CD8-positive, alpha-beta memory T cell (primary cell): ENCODE data around the gene ANKRD27. TPM values are rescaled to one million over a fixed set of nuclear protein-coding genes. Genes with fewer than 3 reads are reported as not detected.
"Not testable (repeated sequence)": the region's sequence is repeated elsewhere in the genome, so short reads cannot be mapped to it uniquely, and the experiment has no call there.

Source experiments
- CTCF ChIA-PET: fragments of 350-600 bp; sonication (Branson Sonifier 250); formaldehyde crosslinking; loops from one replicate; lab custom pipeline; 2021; ENCODE audit warnings: antibody characterized with exemption; lab: Charles Lee
- POLR2A ChIA-PET: fragments of 350-600 bp; sonication (Branson Sonifier 250); formaldehyde crosslinking; loops from one replicate; lab custom pipeline; 2021; ENCODE audit warnings: antibody characterized with exemption; lab: Charles Lee
- DNase-seq, 5 donors: peaks; one replicate each; pipeline versions ENCODE4 v3.0.0 to v3.0.0-alpha.2; 2020 to 2022; ENCODE audit warnings: mixed read lengths in 1 of 5
- H3K27ac ChIP-seq: one replicate; pipeline ENCODE4 v1.7.0; 2013; ENCODE audit warnings: low read depth, mild to moderate bottlenecking, low read length, moderate library complexity
- H3K27me3 ChIP-seq: 2 replicates; pipeline ENCODE4 v1.7.0; 2013; ENCODE audit warnings: low read length, mild to moderate bottlenecking; ENCODE audit not compliant: insufficient read depth, poor library complexity, severe bottlenecking
- H3K36me3 ChIP-seq: 2 replicates; pipeline ENCODE4 v1.7.0; 2013; ENCODE audit warnings: mild to moderate bottlenecking, low read length, moderate library complexity; ENCODE audit not compliant: insufficient read depth
- H3K4me1 ChIP-seq: 2 replicates; pipeline ENCODE4 v1.7.0; 2013; ENCODE audit warnings: mild to moderate bottlenecking, low read length, moderate library complexity; ENCODE audit not compliant: insufficient read depth
- H3K4me3 ChIP-seq: 2 replicates; pipeline ENCODE4 v1.7.0; 2013; ENCODE audit warnings: mild to moderate bottlenecking, low read length
- H3K9me3 ChIP-seq: 2 replicates; pipeline ENCODE4 v1.7.0; 2013; ENCODE audit warnings: mild to moderate bottlenecking, low read length
- H3K27ac Mint-ChIP-seq, 8 donors: one replicate each; pipeline ENCODE4 v1.8.0; 2020 to 2021; ENCODE audit warnings: mixed read lengths in 8 of 8, mild to moderate bottlenecking in 6 of 8, inconsistent platforms in 3 of 8, moderate library complexity in 3 of 8
- H3K27me3 Mint-ChIP-seq, 2 donors: one replicate each; pipeline ENCODE4 v1.8.0; 2020 to 2021; ENCODE audit warnings: mixed read lengths in 2 of 2, mild to moderate bottlenecking in 1 of 2, moderate library complexity in 1 of 2
- H3K36me3 Mint-ChIP-seq, 3 donors: one replicate each; pipeline ENCODE4 v1.8.0; 2020 to 2021; ENCODE audit warnings: mixed read lengths in 3 of 3, inconsistent platforms in 1 of 3, mild to moderate bottlenecking in 1 of 3
- H3K4me1 Mint-ChIP-seq, 3 donors: one replicate each; pipeline ENCODE4 v1.8.0; 2020 to 2021; ENCODE audit warnings: mixed read lengths in 3 of 3, inconsistent platforms in 1 of 3, mild to moderate bottlenecking in 1 of 3
- H3K4me3 Mint-ChIP-seq, 7 donors: one replicate each; pipeline ENCODE4 v1.8.0; 2020 to 2021; ENCODE audit warnings: mixed read lengths in 7 of 7, mild to moderate bottlenecking in 6 of 7, moderate library complexity in 4 of 7, inconsistent platforms in 2 of 7
- H3K9me3 Mint-ChIP-seq, 5 donors: one replicate each; pipeline ENCODE4 v1.8.0; 2020 to 2022; ENCODE audit warnings: mixed read lengths in 5 of 5, mild to moderate bottlenecking in 3 of 5, moderate library complexity in 2 of 5, inconsistent platforms in 1 of 5
- polyA plus RNA-seq: library from polyadenylated mRNA; unstranded; fragments of 300-500 nt; fragmentation: Illumina TruSeq; gene quantifications from one replicate; pipeline ENCODE4 v1.2.3, GENCODE V29; 2021
- total RNA-seq, 2 experiments: library from RNA; stranded (reverse); gene quantifications; one replicate each; pipeline ENCODE4 v1.2.3, GENCODE V29; 2021

Gene ANKRD27
- total and polyA plus RNA-seq, 3 experiments from 2014 or later, result 31.1 to 42.4 (median 38.0) TPM

DNA sequence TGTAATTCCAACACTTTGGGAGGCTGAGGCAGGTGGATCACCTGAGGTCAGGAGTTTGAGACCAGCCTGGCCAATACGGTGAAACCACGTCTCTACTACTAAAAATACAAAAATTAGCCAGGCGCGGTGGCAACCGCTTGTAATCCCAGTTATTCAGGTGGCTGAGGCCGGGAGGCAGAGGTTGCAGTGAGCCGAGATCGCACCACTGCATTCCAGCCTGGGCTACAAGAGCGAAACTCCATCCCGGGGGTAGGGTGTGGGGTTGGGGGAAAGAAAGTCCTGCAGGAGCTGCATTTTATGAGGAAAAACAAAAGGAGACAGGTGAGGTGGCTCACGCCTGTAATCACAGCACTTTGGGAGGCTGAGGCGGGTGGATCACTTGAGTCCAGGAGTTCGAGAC, 22.6 kb downstream of the ANKRD27 start:
- H3K27me3 ChIP-seq, POLR2A ChIA-PET, H3K4me1 Mint-ChIP-seq, CTCF ChIA-PET, H3K27me3 Mint-ChIP-seq, H3K4me3 ChIP-seq, H3K27ac ChIP-seq, H3K4me1 ChIP-seq, H3K36me3 ChIP-seq, DNase-seq, H3K9me3 Mint-ChIP-seq, H3K9me3 ChIP-seq, H3K4me3 Mint-ChIP-seq: not testable (repeated sequence)
- Mint-ChIP-seq H3K36me3 (peaks cover 0 to 70% (median 9%) of the 10 kb centered on the region in 3 donors), H3K27ac (peak overlapping the region in 1 of 8 donors; percentile 64)

DNA sequence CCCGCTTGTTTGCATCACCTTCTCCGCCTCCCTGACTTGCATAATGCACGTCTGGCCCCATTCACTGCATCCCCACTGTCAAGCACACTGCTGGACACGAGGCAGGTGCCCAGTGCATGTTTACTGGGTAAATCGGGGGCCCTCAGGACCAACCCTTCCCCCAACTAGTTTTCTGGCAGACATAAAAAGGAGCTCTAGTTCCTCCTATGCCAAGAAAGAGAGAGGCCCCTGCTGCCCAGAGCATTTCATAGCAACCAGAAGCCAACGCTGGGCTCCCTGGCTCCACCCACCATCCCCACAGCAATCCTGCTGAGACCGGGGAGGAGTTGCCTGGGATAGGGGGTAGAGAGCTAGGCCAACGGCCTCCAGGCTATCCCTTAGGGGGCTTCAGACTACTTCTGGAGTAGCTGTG, 23.2 kb downstream of the ANKRD27 start:
- H3K9me3 Mint-ChIP-seq, result no peaks in the 10 kb centered on the region
- peaks cover 0 to 73% (median 14%) of the 10 kb centered on the region in 3 donors for H3K36me3 Mint-ChIP-seq
- peak overlapping the region in 1 of 8 donors; percentile 29 for H3K27ac Mint-ChIP-seq
- Histone ChIP-seq H3K27ac (no peak overlapping the region), H3K36me3 (peaks cover 4% of the 10 kb centered on the region), H3K4me3 (no peak overlapping the region), H3K27me3 (no peaks in the 10 kb centered on the region), H3K9me3 (no peaks in the 10 kb centered on the region), H3K4me1 (no peaks in the 10 kb centered on the region)
- H3K4me1 Mint-ChIP-seq, result peaks cover 0 to 9% (median 0%) of the 10 kb centered on the region in 3 donors
- H3K27me3 Mint-ChIP-seq, result no peaks in the 10 kb centered on the region
- POLR2A ChIA-PET, result no interaction called here
- CTCF ChIA-PET, result no interaction called here
- H3K4me3 Mint-ChIP-seq, result no peak overlapping the region
- no peak for DNase-seq

DNA sequence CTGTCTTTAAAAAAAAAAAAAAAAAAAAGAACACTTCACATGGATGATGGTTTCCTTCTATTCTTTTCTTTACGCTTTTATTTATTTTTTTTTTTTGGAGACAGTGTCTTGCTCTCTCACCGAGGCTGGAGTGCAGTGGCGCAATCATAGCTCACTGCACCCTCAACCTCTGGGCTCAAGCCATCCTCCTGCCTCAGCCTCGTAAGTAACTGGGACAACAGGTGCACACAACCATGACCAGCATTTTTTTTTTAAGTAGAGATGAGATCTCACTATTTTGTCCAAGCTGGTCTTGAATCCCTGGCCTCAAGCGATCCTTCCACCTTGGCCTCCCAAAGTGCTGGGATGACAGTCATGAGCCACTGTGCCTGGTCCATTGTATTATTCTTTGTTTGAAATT, 24.3 kb downstream of the ANKRD27 start:
- Mint-ChIP-seq H3K27ac (peak overlapping the region in 1 of 8 donors; percentile 38), H3K36me3 (peaks cover 0 to 70% (median 12%) of the 10 kb centered on the region in 3 donors), H3K4me3 (no peak overlapping the region), H3K9me3 (no peaks in the 10 kb centered on the region), H3K27me3 (no peaks in the 10 kb centered on the region), H3K4me1 (peaks cover 0 to 10% (median 0%) of the 10 kb centered on the region in 3 donors)
- H3K9me3 ChIP-seq, result no peaks in the 10 kb centered on the region
- H3K27me3 ChIP-seq, result no peaks in the 10 kb centered on the region
- no peak overlapping the region for H3K4me3 ChIP-seq
- no peak for DNase-seq
- peaks cover 4% of the 10 kb centered on the region for H3K36me3 ChIP-seq
- no peaks in the 10 kb centered on the region for H3K4me1 ChIP-seq
- ChIA-PET POLR2A (no interaction called here), CTCF (no interaction called here)
- no peak overlapping the region for H3K27ac ChIP-seq

DNA sequence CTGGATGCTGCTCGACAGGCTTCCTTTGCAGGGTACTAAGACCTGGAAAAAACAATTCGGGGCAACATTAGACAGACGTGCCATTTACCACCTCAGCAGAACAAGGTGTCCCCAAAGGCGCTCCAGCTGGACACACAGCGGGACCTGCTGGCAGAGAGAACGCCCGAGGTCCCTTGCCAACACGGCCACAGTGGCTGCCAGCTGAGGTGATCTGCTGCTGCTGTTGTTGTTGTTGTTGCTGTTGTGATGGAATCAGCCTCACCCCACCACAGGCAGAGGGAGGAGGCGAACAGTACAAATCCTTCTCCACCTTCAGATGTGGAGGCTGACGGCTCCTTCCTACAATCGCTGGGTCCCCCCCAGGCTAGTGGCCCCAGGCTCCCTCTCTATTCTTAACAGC, 25.2 kb downstream of the ANKRD27 start:
- Mint-ChIP-seq H3K27me3 (no peaks in the 10 kb centered on the region), H3K27ac (no peak overlapping the region), H3K36me3 (peaks cover 0 to 64% (median 11%) of the 10 kb centered on the region in 3 donors), H3K4me3 (no peak overlapping the region), H3K4me1 (peaks cover 0 to 10% (median under 1%) of the 10 kb centered on the region in 3 donors), H3K9me3 (no peaks in the 10 kb centered on the region)
- Histone ChIP-seq H3K4me3 (no peak overlapping the region), H3K4me1 (no peaks in the 10 kb centered on the region), H3K36me3 (peaks cover 4% of the 10 kb centered on the region), H3K9me3 (no peaks in the 10 kb centered on the region), H3K27ac (no peak overlapping the region), H3K27me3 (no peaks in the 10 kb centered on the region)
- ChIA-PET POLR2A (no interaction called here), CTCF (interaction anchor here (1.2 kb wide), 1 partner anchor 10 kb away, joined by 3 read pairs; no protein-coding TSS in a partner anchor)
- DNase-seq, result no peak

DNA sequence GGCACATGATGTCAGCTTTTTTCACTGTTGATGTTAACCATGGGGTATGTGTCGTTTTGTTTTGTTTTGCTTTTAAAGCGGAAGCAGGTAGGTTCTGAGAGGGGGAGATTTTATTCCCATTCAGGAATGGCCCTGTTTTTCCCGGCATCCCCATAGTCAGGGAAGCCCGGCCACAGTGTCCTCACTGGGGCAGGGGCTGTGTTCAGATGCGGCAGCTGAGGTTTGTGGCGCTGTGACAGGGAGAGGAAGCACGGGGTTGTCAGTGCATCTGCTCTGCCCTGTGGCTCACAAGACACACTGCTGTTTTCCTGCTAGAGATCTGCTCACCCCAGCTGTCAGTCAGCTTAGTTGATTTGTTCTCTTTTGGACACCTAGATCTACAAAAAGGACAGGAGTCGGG, 27.6 kb downstream of the ANKRD27 start:
- ChIA-PET CTCF (interaction anchor here (0.9 kb wide), 1 partner anchor 14 kb away, joined by 3 read pairs; no protein-coding TSS in a partner anchor), POLR2A (no interaction called here)
- Histone ChIP-seq H3K4me3 (no peak overlapping the region), H3K9me3 (no peaks in the 10 kb centered on the region), H3K27me3 (no peaks in the 10 kb centered on the region), H3K36me3 (peaks cover 4% of the 10 kb centered on the region), H3K27ac (no peak overlapping the region), H3K4me1 (peaks cover 21% of the 10 kb centered on the region)
- H3K9me3 Mint-ChIP-seq, result no peaks in the 10 kb centered on the region
- peak overlapping the region in 3 of 8 donors; percentile 33 to 88 (median 74) for H3K27ac Mint-ChIP-seq
- no peak for DNase-seq
- no peaks in the 10 kb centered on the region for H3K27me3 Mint-ChIP-seq
- H3K4me3 Mint-ChIP-seq, result no peak overlapping the region
- peaks cover 0 to 70% (median 11%) of the 10 kb centered on the region in 3 donors for H3K36me3 Mint-ChIP-seq
- H3K4me1 Mint-ChIP-seq, result peaks cover 20 to 28% (median 24%) of the 10 kb centered on the region in 3 donors

DNA sequence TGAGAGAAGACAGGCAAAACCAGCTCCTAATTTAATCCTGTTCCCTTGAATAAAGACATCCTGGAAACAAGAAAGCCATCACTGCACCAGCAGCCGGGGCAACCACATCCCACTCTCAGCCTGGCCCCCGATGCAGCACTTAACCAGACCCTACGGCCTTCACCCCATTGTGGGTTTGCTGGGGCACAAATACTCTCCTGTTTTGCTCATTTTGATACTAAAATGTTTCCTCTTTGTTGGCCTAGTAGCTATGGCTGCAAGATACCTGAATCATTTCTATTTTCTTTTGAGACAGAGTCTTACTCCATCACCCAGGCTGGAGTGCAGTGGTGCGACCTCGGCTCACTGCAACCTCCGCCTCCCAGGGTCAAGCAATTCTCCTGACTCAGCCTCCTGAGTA, 28.4 kb downstream of the ANKRD27 start:
- Mint-ChIP-seq H3K27ac (no peak overlapping the region), H3K27me3 (no peaks in the 10 kb centered on the region), H3K36me3 (peaks cover 0 to 72% (median 17%) of the 10 kb centered on the region in 3 donors), H3K9me3 (no peaks in the 10 kb centered on the region), H3K4me1 (peaks cover 27 to 32% (median 30%) of the 10 kb centered on the region in 3 donors), H3K4me3 (peak overlapping the region in 1 of 7 donors; percentile 41)
- no peak for DNase-seq
- Histone ChIP-seq H3K9me3 (no peaks in the 10 kb centered on the region), H3K36me3 (peaks cover 4% of the 10 kb centered on the region), H3K4me3 (no peak overlapping the region), H3K4me1 (peaks cover 24% of the 10 kb centered on the region), H3K27ac (no peak overlapping the region), H3K27me3 (no peaks in the 10 kb centered on the region)
- CTCF ChIA-PET, result no interaction called here
- POLR2A ChIA-PET, result no interaction called here

DNA sequence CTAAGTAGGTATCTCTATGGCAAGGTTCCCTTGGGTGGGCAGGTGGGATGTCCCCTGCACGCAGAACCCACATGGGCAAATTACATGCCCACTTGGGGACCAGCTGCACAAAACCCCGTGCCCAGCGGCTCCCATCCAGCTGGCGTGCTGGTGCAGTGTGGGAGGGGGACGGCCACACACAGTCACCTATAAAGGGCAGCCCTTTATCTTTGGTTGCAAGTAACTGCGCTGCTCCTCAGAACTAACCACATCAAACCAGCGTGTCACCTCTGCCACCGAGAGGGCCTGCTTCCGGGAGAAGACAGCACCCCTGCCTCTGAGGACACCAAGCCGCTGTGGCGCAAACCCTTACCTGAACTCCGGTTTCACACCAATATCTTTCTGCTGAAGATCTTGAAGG, 32.2 kb downstream of the ANKRD27 start:
- H3K9me3 ChIP-seq, result no peaks in the 10 kb centered on the region
- H3K9me3 Mint-ChIP-seq, result no peaks in the 10 kb centered on the region
- peaks cover 6 to 76% (median 18%) of the 10 kb centered on the region in 3 donors for H3K36me3 Mint-ChIP-seq
- peak; percentile 26 to 79 (median 75) for DNase-seq
- POLR2A ChIA-PET, result interaction anchor here (0.6 kb wide), 1 partner anchor 151 kb away, joined by 9 read pairs; no protein-coding TSS in a partner anchor
- H3K4me1 Mint-ChIP-seq, result peaks cover 27 to 33% (median 32%) of the 10 kb centered on the region in 3 donors
- no peaks in the 10 kb centered on the region for H3K27me3 ChIP-seq
- peaks cover 21% of the 10 kb centered on the region for H3K36me3 ChIP-seq
- no peak overlapping the region for H3K4me3 ChIP-seq
- no peaks in the 10 kb centered on the region for H3K27me3 Mint-ChIP-seq
- CTCF ChIA-PET, result interaction anchor here (0.6 kb wide), 1 partner anchor 151 kb away, joined by 3 read pairs; no protein-coding TSS in a partner anchor
- H3K4me3 Mint-ChIP-seq, result peak overlapping the region; percentile 24 to 76 (median 67)
- peak overlapping the region; percentile 31 to 95 (median 80) for H3K27ac Mint-ChIP-seq
- H3K4me1 ChIP-seq, result peaks cover 24% of the 10 kb centered on the region
- H3K27ac ChIP-seq, result no peak overlapping the region

DNA sequence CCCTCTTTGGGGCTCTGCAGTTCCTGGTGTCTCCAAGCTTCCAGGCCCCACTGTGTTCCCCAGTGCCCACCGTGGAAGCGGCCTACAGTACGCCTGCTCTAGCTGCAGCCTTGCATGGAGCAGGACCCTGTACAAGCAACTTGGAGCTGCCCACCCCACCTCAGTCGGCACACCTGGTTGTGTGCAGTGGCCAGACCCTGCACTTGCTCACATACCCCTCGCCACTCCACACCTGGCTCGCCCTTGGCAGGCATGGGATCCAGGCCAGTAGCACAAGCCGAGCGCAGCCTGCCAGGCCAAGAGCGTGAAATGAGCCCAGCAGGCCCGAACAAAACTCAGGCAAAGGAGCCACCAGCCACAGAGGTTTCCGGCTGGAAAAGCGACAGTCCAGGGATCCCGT, 36.4 kb downstream of the ANKRD27 start:
- H3K27me3 ChIP-seq, result no peaks in the 10 kb centered on the region
- H3K27ac Mint-ChIP-seq, result peak overlapping the region in 1 of 8 donors; percentile 54
- peaks cover 11 to 79% (median 21%) of the 10 kb centered on the region in 3 donors for H3K36me3 Mint-ChIP-seq
- H3K4me3 Mint-ChIP-seq, result no peak overlapping the region
- H3K27ac ChIP-seq, result no peak overlapping the region
- H3K4me3 ChIP-seq, result no peak overlapping the region
- H3K27me3 Mint-ChIP-seq, result no peaks in the 10 kb centered on the region
- peaks cover 15 to 21% (median 19%) of the 10 kb centered on the region in 3 donors for H3K4me1 Mint-ChIP-seq
- ChIA-PET POLR2A (interaction anchor here (0.6 kb wide), 1 partner anchor 1299 kb away, joined by 4 read pairs; no protein-coding TSS in a partner anchor), CTCF (no interaction called here)
- no peaks in the 10 kb centered on the region for H3K9me3 ChIP-seq
- peaks cover 25% of the 10 kb centered on the region for H3K36me3 ChIP-seq
- H3K9me3 Mint-ChIP-seq, result no peaks in the 10 kb centered on the region
- DNase-seq, result no peak
- H3K4me1 ChIP-seq, result peaks cover 16% of the 10 kb centered on the region
